Measurements from ENCODE around the gene METTL4.

Gene METTL4

DNA sequence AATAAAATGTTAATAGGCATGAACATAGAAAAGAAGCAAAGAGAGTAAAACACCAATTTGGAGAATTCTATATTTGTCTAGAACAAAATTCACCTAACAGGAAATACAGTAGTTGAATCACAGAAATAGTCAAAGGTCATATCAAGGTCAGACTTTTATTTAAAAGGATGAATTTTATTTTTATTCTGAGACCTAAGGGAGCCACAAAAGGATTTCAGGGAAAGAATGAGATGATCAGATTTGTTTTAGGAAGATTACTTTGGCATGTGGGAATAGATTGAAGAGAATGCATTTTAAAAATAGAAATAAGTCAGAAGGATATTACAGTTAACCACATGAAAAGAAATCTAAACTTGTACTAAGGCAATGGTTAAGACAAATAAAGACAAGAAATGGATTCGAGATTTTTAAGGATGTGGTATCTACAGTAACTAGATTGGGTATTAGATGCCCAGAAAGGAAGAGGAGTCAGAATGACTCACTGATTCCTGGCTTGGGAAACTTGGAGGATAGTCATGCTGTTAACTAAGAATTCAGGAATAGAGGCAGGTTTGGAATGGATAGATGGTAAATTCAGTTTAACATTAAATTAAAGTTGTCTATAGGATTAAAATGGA is 56.0 kb downstream of the METTL4 start:
- DNase-seq, result no peak

GRCh38 chr18:2513616-2514015 is 57.7 kb downstream of the METTL4 start:
- no peak for DNase-seq

DNA sequence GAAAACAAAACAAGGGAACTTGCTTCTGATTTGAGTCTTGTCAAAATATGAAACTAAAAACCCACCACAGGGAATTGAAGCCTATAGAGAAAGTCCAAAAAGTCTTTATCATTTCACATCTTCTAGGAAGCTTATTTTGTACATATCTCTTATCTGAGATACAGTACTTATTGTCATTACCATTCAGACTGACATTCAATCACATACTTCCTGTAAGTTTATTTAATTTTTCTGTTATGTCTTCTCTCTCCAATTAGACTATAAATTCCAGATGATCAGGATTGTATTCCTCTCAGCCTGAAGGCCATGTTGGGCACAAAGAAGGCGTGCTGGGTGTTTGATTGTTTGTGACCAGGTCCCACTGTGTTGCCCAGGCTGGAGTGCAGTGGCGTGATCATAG is 59.2 kb downstream of the METTL4 start:
- no peak for DNase-seq

- no peak for DNase-seq
Measured at GRCh38 chr18:2511451-2511850, 59.9 kb downstream of the METTL4 start.

GRCh38 chr18:2510416-2510815 is 60.9 kb downstream of the METTL4 start:
- DNase-seq, result no peak

GRCh38 chr18:2508678-2509077 is 62.6 kb downstream of the METTL4 start:
- no peak for DNase-seq

DNA sequence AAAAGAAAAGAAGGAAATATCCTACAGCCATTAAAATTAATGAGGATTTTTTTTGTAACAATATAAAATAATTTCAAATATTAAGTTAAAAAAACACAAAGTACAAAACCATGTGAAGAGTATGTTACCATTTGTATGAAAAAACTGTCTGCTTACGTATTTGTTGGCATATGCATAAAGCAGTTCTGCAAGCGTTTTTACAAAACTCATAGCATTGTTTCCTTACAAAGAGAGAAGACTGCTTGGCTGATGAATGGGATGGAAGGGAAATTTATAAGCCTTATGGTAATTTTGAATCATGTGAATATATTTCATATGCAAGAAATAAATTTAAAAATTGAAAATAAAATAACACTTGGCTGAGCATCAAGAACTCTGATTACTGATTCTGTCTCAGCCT is 63.1 kb downstream of the METTL4 start:
- no peak for DNase-seq

- no peak for DNase-seq
Measured at GRCh38 chr18:2504642-2505041, 66.7 kb downstream of the METTL4 start.

DNA sequence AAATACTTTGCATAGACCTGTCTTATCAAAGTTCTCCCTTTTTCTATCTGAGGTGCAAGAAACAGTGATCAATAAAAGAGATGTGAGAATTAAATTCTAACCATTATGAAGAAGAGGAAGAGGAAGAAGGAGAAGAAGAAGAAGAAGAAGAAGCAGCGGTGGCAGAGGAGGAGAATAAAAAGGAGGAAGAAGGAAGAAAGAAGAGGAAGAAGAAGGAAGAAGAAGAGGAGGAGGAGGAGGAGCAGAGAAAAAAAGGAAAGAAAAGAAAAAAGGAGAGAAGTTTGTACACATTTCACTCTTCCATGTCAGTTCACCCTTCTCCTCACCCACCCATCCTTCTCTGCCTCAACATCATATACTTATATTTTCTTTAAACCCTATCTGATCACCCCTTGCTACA is 68.4 kb downstream of the METTL4 start:
- no peak for DNase-seq

- DNase-seq, result no peak
Measured at GRCh38 chr18:2502394-2502793, 68.9 kb downstream of the METTL4 start.

DNA sequence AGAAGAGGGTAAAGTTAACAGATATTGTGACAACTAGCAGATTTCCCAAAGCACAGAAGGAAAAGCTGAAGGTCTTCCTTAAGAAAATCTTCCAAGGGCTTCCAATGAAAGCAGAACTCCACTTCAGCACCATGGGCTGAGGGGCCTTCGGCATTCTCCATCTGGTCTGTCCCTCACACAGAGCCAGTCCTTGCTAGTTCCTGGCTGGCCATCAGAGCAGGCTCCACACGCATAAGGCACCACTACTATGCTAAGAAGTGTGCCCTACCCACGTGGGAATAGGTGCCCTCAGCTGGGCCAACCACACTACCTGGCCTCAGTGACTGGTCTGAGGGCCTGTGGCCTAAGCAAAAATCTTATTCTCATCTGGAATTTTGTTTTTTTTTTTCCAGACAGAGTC is 73.5 kb downstream of the METTL4 start:
- no peak for DNase-seq

- no peak for DNase-seq
Measured at GRCh38 chr18:2495381-2495780, 75.9 kb downstream of the METTL4 start.

GRCh38 chr18:2494921-2495320 is 76.4 kb downstream of the METTL4 start:
- DNase-seq, result no peak
